ENCODE results near the gene KCNQ2. TPM values are rescaled to one million over a fixed set of nuclear protein-coding genes. Genes with fewer than 3 reads are reported as not detected.

The KCNQ2 gene
- total RNA-seq, 1 donor from 2014 or later: 157 TPM

DNA sequence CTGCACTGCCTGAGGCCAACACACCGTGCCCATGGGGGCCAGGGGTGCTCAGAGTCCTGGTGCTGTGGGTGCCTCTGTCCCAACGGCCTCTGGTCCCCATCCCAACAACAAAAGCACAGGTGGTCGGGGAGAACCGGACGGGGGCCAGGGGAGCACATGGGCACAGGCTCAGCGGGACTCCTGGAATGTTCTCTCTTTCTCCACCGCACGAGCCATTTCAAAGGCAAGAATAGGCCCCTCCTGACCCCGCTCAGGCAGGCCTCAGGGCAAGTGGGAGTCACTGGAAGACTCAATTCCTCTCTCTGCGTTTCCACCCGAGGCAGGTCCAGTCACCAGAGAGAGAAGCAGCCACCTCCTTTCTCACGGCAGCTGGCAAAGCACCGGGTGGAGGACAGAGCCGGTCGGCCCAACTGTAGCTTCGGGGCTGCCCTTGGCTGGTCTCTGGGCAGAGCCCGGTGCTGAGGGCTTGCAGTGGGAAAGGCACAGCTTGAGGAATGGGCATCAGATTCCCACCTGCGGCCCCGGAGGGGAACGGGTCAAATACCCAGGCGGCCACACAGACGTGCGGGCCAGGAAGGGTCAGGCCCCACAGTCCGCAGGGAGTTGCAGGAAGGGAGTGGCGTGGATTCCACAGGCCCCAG is 55.2 kb downstream of the KCNQ2 start:
- TF ChIP-seq, protein P1, sequence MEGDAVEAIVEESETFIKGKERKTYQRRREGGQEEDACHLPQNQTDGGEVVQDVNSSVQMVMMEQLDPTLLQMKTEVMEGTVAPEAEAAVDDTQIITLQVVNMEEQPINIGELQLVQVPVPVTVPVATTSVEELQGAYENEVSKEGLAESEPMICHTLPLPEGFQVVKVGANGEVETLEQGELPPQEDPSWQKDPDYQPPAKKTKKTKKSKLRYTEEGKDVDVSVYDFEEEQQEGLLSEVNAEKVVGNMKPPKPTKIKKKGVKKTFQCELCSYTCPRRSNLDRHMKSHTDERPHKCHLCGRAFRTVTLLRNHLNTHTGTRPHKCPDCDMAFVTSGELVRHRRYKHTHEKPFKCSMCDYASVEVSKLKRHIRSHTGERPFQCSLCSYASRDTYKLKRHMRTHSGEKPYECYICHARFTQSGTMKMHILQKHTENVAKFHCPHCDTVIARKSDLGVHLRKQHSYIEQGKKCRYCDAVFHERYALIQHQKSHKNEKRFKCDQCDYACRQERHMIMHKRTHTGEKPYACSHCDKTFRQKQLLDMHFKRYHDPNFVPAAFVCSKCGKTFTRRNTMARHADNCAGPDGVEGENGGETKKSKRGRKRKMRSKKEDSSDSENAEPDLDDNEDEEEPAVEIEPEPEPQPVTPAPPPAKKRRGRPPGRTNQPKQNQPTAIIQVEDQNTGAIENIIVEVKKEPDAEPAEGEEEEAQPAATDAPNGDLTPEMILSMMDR (conservative IDR thresholded peaks at IDR 0.05): no peak
- no peak for DNase-seq (ENCODE audit: low read depth, low spot score)
- no peak overlapping the region for H3K27ac Mint-ChIP-seq (ENCODE audit: unreplicated experiment)
- no peak overlapping the region for H3K4me3 Mint-ChIP-seq
- H3K27me3 Mint-ChIP-seq (ENCODE audit: low read depth): no peaks in the 10 kb centered on the region
- H3K9me3 Mint-ChIP-seq: no peaks in the 10 kb centered on the region
- H3K4me1 Mint-ChIP-seq: peaks cover 9% of the 10 kb centered on the region
- no peaks in the 10 kb centered on the region for H3K36me3 Mint-ChIP-seq (ENCODE audit: low read depth)

DNA sequence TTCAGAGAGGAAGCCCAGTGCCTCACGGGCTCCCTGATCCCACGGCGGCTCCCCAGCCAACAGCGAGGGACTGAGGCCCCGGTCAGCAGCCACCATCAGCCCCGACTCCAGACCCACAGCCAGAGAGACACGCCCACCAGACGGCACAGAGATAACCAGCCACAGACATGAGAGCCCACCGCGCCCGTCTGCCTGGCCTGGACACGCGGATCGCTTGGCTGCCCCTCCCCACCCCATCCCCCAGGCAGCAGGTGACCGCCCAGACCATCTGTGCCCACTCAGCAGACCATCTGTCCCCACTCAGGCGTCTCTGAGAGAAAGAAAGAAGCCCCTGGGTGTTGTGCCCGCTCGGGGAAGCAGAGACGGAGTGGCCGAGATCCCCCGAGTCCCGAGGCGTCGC is 55.8 kb downstream of the KCNQ2 start:
- TF ChIP-seq, protein P1 (conservative IDR thresholded peaks at IDR 0.05): no peak
- Mint-ChIP-seq H3K36me3 (ENCODE audit: low read depth) (no peaks in the 10 kb centered on the region), H3K9me3 (no peaks in the 10 kb centered on the region), H3K4me1 (peaks cover 13% of the 10 kb centered on the region), H3K27me3 (ENCODE audit: low read depth) (no peaks in the 10 kb centered on the region), H3K4me3 (no peak overlapping the region), H3K27ac (ENCODE audit: unreplicated experiment) (no peak overlapping the region)
- DNase-seq (ENCODE audit: low read depth, low spot score): no peak

DNA sequence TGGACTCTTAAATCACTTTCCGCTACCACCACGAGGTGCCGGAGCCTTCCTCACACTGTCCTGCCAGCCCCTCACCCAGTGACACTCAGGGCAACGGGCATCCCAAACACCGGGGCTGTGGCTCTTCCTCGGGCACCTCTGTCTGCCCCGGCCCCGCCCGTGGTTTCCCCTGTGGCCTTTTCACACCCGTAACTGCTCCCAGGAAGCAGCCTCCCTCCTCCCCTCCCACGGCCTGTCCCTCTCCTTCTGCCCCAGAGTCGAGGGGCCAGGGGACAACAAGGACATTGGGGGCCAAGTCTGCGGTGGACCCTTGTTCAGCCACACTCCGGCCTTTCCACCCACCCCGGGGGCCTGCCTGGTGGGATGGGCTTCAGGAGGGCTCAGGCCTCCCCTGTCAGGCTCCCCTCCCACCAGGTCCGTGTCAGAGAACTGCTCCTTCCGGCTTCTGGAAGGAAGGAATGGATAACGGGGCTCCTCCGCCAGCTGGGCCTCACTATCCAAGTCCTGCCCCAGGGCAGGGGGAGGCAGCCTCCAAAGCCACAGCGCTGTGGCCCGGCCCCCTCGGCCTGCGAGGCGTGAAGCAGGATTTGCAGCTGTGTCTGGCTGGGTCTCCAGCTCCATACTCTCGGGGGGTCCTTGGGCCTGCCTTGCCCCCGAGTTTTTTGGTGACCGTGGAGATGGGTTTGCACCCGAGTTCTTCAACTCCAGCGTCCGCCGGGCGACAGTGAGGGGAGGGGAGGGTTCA is 56.6 kb downstream of the KCNQ2 start:
- H3K27ac Mint-ChIP-seq (ENCODE audit: unreplicated experiment): no peak overlapping the region
- TF ChIP-seq, protein P1 (conservative IDR thresholded peaks at IDR 0.05): no peak
- H3K9me3 Mint-ChIP-seq: no peaks in the 10 kb centered on the region
- peaks cover 13% of the 10 kb centered on the region for H3K4me1 Mint-ChIP-seq
- H3K36me3 Mint-ChIP-seq (ENCODE audit: low read depth): no peaks in the 10 kb centered on the region
- H3K27me3 Mint-ChIP-seq (ENCODE audit: low read depth): no peaks in the 10 kb centered on the region
- no peak overlapping the region for H3K4me3 Mint-ChIP-seq
- no peak for DNase-seq (ENCODE audit: low read depth, low spot score)

GRCh38 chr20:63414720-63415430 is 57.6 kb downstream of the KCNQ2 start:
- TF ChIP-seq, protein P1 (conservative IDR thresholded peaks at IDR 0.05): no peak
- Mint-ChIP-seq H3K9me3 (no peaks in the 10 kb centered on the region), H3K36me3 (ENCODE audit: low read depth) (no peaks in the 10 kb centered on the region), H3K4me3 (no peak overlapping the region), H3K27me3 (ENCODE audit: low read depth) (no peaks in the 10 kb centered on the region), H3K4me1 (peaks cover 13% of the 10 kb centered on the region), H3K27ac (ENCODE audit: unreplicated experiment) (no peak overlapping the region)
- DNase-seq (ENCODE audit: low read depth, low spot score): no peak

DNA sequence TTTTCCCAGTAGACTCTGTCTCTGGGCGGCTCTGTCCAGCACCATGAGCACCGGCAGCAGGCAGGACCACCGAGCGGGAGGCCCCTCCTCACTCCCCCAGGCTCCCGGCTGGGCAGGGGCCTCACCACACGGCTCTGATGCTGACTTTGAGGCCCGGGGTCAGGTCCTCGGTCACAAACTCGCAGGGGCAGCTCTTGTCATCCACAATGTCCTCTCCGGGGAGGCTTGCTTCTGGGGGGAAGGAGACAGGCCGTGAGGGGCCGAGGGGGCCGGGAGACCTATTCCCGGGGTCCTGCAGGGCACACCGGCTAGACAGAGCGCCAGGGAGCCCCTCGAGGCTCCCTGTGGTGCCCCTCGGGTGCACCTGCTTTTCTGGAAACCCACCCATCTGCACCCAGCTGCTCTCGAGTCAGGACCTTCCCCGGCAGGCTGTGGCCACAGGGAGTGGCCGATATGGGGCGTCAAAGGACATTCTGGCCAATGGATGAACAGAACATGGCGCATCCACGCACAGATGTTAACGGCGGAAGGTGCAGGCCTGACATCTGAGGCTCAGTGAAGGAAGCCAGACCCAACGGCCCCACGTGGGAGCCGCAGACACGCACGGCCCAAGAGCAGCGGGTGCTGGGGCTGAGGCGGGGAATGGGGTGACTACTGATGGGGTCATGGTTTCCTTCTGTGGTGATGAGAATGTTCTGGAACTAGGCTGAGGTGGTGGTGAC is 58.3 kb downstream of the KCNQ2 start:
- H3K27me3 Mint-ChIP-seq (ENCODE audit: low read depth): no peaks in the 10 kb centered on the region
- TF ChIP-seq, protein P1 (conservative IDR thresholded peaks at IDR 0.05): no peak
- no peaks in the 10 kb centered on the region for H3K36me3 Mint-ChIP-seq (ENCODE audit: low read depth)
- peaks cover 15% of the 10 kb centered on the region for H3K4me1 Mint-ChIP-seq
- DNase-seq (ENCODE audit: low read depth, low spot score): no peak
- H3K4me3 Mint-ChIP-seq: no peak overlapping the region
- no peak overlapping the region for H3K27ac Mint-ChIP-seq (ENCODE audit: unreplicated experiment)
- no peaks in the 10 kb centered on the region for H3K9me3 Mint-ChIP-seq
